ENCODE results near the gene FBXO15. TPM values are rescaled to one million over a fixed set of nuclear protein-coding genes. Genes with fewer than 3 reads are reported as not detected.

Gene FBXO15
- total RNA-seq, 2 donors from 2014 or later = 1.0 to 3.3 TPM

DNA sequence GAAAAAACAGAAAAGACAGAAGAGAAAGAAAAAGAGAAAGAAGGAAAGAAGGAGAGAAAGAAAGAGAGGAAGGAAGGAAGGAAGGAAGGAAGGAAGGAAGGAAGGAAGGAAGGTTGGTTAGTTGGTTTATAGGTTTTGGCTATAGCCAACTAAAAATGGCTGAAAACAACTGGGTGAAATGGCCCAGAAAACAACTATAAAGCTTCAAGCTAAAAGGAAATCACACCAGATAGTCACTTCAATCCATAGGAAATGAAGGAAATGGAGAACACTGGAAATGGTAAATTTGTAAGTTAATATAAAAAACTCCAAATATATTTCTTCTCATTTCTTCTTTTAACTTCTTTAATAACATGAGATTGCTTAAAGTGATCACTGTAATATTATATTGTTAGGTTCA lies 118.5 kb downstream of the FBXO15 start:
- Histone ChIP-seq H3K27ac (no peak overlapping the region), H3K9me3 (no peaks in the 10 kb centered on the region), H3K36me3 (replicated peaks in 1 of 2; ENCODE audit: insufficient read depth in 1 of 2, low read depth in 2 of 2) (no peaks in the 10 kb centered on the region), H3K4me1 (no peaks in the 10 kb centered on the region), H3K27me3 (no peaks in the 10 kb centered on the region), H3K4me3 (no peak overlapping the region)
- no peak for DNase-seq
- intact Hi-C loops (cut with DNase I) = no loop called here
- ATAC-seq = no peak
- no peak for TF ChIP-seq POLR2A (IDR thresholded peaks at IDR 0.05)
- TF ChIP-seq, protein P1, sequence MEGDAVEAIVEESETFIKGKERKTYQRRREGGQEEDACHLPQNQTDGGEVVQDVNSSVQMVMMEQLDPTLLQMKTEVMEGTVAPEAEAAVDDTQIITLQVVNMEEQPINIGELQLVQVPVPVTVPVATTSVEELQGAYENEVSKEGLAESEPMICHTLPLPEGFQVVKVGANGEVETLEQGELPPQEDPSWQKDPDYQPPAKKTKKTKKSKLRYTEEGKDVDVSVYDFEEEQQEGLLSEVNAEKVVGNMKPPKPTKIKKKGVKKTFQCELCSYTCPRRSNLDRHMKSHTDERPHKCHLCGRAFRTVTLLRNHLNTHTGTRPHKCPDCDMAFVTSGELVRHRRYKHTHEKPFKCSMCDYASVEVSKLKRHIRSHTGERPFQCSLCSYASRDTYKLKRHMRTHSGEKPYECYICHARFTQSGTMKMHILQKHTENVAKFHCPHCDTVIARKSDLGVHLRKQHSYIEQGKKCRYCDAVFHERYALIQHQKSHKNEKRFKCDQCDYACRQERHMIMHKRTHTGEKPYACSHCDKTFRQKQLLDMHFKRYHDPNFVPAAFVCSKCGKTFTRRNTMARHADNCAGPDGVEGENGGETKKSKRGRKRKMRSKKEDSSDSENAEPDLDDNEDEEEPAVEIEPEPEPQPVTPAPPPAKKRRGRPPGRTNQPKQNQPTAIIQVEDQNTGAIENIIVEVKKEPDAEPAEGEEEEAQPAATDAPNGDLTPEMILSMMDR (IDR thresholded peaks at IDR 0.05) = no peak

Other genes starting within 250 kb of the FBXO15 start
- 10 to 100 TPM in 1 of 2 donors, 1 to 10 TPM in 1; 3.9 to 23.1 TPM for gene TIMM21, start 689 bp upstream of the FBXO15 start, total RNA-seq
- 100 to 1,000 TPM; 209 to 264 TPM for gene CYB5A, start 144.1 kb upstream of the FBXO15 start, total RNA-seq
- not detected for gene C18orf63, start 168.0 kb upstream of the FBXO15 start, total RNA-seq

Data from body of pancreas (tissue), 4 donors.